Gastrocnemius medialis (tissue), 4 donors: ENCODE data around the gene MRC2. TPM values are rescaled to one million over a fixed set of nuclear protein-coding genes. Genes with fewer than 3 reads are reported as not detected.

Experiments
- ATAC-seq, 2 donors: fragments of 150-250 bp; one replicate each; pipeline ENCODE4 v1.9.1; 2016
- DNase-seq, 2 donors: peaks; one replicate each; pipeline ENCODE4 v3.0.0-alpha.2; 2019
- H3K27ac ChIP-seq, 4 donors: fragments of 200-600 bp; sonication (generic); 1 replicate in 1 of 4; 2 replicates in 3 of 4; pipeline ENCODE4 v1.5.1; 2016 to 2018; ENCODE audit warnings: mild to moderate bottlenecking in 2 of 4, moderate library complexity in 1 of 4
- H3K27me3 ChIP-seq, 3 donors: fragments of 200-600 bp; sonication (generic) in 2 of 3; 1 replicate in 1 of 3; 2 replicates in 2 of 3; pipeline versions ENCODE4 v1.5.1 to v1.6.0; 2016 to 2019; ENCODE audit warnings: mild to moderate bottlenecking in 1 of 3, moderate library complexity in 1 of 3
- H3K36me3 ChIP-seq, 2 donors: fragments of 200-600 bp; sonication (generic) in 1 of 2; one replicate each; pipeline ENCODE4 v1.5.1; 2017 to 2018
- H3K4me1 ChIP-seq, 2 donors: fragments of 200-600 bp; sonication (generic) in 1 of 2; one replicate each; pipeline ENCODE4 v1.5.1; 2016 to 2017; ENCODE audit warnings: mild to moderate bottlenecking in 2 of 2
- H3K4me3 ChIP-seq, 4 donors: fragments of 200-600 bp; sonication (generic) in 3 of 4; 1 replicate in 1 of 4; 2 replicates in 3 of 4; pipeline ENCODE4 v1.5.1; 2016 to 2019; ENCODE audit warnings: mild to moderate bottlenecking in 2 of 4
- H3K9me3 ChIP-seq, 3 donors: fragments of 200-600 bp; sonication (generic) in 2 of 3; 1 replicate in 1 of 3; 2 replicates in 2 of 3; pipeline ENCODE4 v1.5.1; 2016 to 2019
- POLR2A ChIP-seq, 2 donors: fragments of 450-650 bp; IDR thresholded peaks; one replicate each; pipeline ENCODE4 v1.6.1; 2017; ENCODE audit warnings: antibody characterized with exemption in 2 of 2, mild to moderate bottlenecking in 2 of 2, moderate library complexity in 2 of 2
- in situ Hi-C, 4 donors: fragments of 200-750 bp; cut with MboI; loops; one replicate each; pipeline versions ENCODE4 v1.15.0 to v1.8.0; 2017; ENCODE audit warnings: low sequenced_read_pairs in 4 of 4
- intact Hi-C: fragments of 100-400 bp; cut with DNase I; formaldehyde crosslinking; loops from one replicate; pipeline ENCODE4 v1.15.1; 2023; ENCODE audit warnings: low total_unique reads
- total RNA-seq, 4 donors: library from RNA; depleted of rRNA; stranded (reverse); fragments of >200 nt; gene quantifications; one replicate each; pipeline versions ENCODE4 v1.1.0 to v1.2.3, GENCODE V29; 2016
- TF ChIP-seq, protein P1 (sequence below), 5 experiments: fragments of 450-650 bp in 3 of 5; fragments of 200-600 bp in 2 of 5; sonication (generic) in 2 of 5; IDR thresholded peaks in 4 of 5; conservative IDR thresholded peaks in 1 of 5; 1 replicate in 4 of 5; 2 replicates in 1 of 5; pipeline ENCODE4 v1.5.1; 2016 to 2019; ENCODE audit warnings: antibody characterized with exemption in 5 of 5, mild to moderate bottlenecking in 3 of 5, moderate library complexity in 3 of 5

Gene MRC2
- total RNA-seq, 4 donors from 2014 or later: 4.8 to 15.0 (median 5.5) TPM

DNA sequence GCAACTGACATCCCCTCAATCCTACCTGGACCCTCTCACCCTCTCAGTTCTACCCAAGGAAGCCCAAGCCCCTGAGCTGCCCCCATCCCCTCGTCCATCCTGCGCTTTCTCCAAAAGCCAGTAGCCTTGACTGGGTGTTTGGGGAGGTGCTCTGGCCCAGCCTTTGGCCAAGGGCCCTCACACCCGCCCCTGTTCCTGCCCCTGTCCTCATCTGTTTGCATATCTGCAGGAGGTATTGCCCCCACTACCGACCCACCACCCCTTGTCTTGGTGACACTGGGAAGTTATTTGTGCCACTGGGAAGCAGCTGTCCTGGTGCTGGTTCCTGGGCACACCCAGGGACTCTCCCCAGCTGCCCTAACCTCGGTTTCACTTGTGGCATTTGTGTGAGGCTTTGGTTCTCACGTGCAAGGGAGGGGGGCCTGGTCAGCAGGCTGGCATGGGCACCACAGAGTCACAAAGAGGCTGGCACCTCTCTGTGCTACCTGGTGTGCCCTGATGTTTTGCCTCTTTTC is 75.3 kb downstream of the MRC2 start:
- Histone ChIP-seq H3K4me3 (no peak overlapping the region), H3K27me3 (peaks cover 6 to 12% (median 10%) of the 10 kb centered on the region in 3 donors), H3K4me1 (peaks cover 0 to 5% of the 10 kb centered on the region in 2 donors), H3K27ac (no peak overlapping the region), H3K9me3 (no peaks in the 10 kb centered on the region), H3K36me3 (no peaks in the 10 kb centered on the region)
- no peak for TF ChIP-seq POLR2A (IDR thresholded peaks at IDR 0.05)
- TF ChIP-seq, protein P1, sequence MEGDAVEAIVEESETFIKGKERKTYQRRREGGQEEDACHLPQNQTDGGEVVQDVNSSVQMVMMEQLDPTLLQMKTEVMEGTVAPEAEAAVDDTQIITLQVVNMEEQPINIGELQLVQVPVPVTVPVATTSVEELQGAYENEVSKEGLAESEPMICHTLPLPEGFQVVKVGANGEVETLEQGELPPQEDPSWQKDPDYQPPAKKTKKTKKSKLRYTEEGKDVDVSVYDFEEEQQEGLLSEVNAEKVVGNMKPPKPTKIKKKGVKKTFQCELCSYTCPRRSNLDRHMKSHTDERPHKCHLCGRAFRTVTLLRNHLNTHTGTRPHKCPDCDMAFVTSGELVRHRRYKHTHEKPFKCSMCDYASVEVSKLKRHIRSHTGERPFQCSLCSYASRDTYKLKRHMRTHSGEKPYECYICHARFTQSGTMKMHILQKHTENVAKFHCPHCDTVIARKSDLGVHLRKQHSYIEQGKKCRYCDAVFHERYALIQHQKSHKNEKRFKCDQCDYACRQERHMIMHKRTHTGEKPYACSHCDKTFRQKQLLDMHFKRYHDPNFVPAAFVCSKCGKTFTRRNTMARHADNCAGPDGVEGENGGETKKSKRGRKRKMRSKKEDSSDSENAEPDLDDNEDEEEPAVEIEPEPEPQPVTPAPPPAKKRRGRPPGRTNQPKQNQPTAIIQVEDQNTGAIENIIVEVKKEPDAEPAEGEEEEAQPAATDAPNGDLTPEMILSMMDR (IDR thresholded peaks at IDR 0.05 in 4 of 5, conservative IDR thresholded peaks at IDR 0.05 in 1 of 5): no peak
- DNase-seq: no peak
- in situ Hi-C loops: loop anchor here in 3 of 4 donors (5.0 to 25.0 kb wide), 4 partner anchors 259 to 709 kb away; partner anchors contain the start of gene TANC2 (in 3 of the 3)
- intact Hi-C loops: loop anchor here (1.0 kb wide), 2 partner anchors 265 to 703 kb away; no protein-coding TSS in a partner anchor
- ATAC-seq: no peak

DNA sequence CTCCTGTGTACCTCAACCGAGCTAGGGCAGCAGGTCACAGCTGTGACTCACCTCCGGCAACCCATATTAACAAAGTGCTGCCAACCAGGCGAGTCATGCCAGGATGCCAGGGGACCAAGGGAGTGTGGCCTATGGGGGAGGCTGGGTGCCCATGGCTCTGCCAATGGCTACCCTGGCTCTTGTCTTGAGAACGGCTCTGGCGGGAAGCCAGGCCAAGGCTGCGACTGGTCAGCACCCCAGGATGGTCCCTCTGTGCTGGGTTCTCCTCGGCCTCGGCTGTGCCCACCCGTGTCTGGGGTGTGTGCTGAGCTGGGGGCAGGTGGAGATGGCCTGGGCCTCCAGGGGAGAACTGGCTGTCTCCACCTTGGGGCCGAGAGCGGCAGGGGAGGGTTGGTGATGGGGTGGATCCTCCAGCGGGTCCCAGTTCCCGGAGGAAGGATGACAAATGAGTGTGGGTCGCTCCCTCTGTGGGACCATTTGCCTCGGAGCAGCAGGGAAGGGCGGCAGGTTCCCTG is 75.8 kb downstream of the MRC2 start:
- no peaks in the 10 kb centered on the region for H3K36me3 ChIP-seq
- H3K4me1 ChIP-seq: peaks cover 0 to 5% of the 10 kb centered on the region in 2 donors
- DNase-seq: no peak
- no peak for TF ChIP-seq POLR2A (IDR thresholded peaks at IDR 0.05)
- TF ChIP-seq, protein P1 (IDR thresholded peaks at IDR 0.05 in 4 of 5, conservative IDR thresholded peaks at IDR 0.05 in 1 of 5): no peak
- H3K27me3 ChIP-seq: peaks cover 6 to 12% (median 10%) of the 10 kb centered on the region in 3 donors
- no peak overlapping the region for H3K27ac ChIP-seq
- in situ Hi-C loops: loop anchor here in 3 of 4 donors (5.0 to 25.0 kb wide), 4 partner anchors 259 to 709 kb away; partner anchors contain the start of gene TANC2 (in 3 of the 3)
- H3K4me3 ChIP-seq: peak overlapping the region in 3 of 4 donors; percentile 49 to 57 (median 56)
- no peaks in the 10 kb centered on the region for H3K9me3 ChIP-seq
- no peak for ATAC-seq
- intact Hi-C loops: loop anchor here (1.0 kb wide), 2 partner anchors 265 to 703 kb away; no protein-coding TSS in a partner anchor

DNA sequence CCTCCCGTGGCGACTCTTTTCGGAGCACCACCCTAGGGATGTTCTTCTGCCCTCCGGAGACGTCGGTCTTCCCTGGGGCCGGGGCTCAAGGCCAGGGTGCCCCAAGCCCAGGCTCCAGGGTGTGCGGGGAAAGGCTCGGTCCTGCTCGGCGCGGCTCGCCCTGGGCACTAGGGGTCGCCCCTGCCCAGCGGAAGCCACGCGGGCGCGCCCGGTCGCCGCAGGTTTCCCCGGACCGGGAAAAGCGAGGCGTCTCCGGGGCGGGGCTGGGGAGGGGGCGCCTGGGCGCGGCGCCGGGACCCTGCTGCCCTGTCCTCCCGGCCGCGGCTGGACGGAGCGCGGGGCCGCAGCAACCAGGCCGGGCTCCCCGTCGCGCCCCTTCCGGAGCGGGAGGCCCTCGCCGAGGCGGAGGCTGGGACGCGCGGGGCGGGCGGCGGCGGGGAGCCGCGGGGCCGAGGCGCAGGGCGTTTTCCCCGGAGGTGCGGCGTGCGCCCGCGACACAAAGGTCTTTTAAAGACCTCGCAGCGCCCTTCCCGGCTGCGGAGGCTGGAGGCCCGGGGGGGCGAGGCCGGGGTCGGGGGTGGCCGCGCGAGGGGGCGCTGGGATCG is 76.4 kb downstream of the MRC2 start:
- ATAC-seq (peak; percentile 58 to 82), DNase-seq (peak in 1 of 2 donors; percentile 28)
- intact Hi-C loops (loop anchor here (1.0 kb wide), 2 partner anchors 264 to 702 kb away; no protein-coding TSS in a partner anchor), in situ Hi-C loops (loop anchor here in 3 of 4 donors (5.0 to 25.0 kb wide), 4 partner anchors 258 to 708 kb away; partner anchors contain the start of gene TANC2 (in 3 of the 3))
- Histone ChIP-seq H3K4me3 (peak overlapping the region; percentile 35 to 57 (median 52)), H3K27ac (peak overlapping the region in 3 of 4 donors; percentile 30 to 33 (median 31)), H3K27me3 (peaks cover 6 to 12% (median 10%) of the 10 kb centered on the region in 3 donors), H3K4me1 (peaks cover 0 to 5% of the 10 kb centered on the region in 2 donors), H3K36me3 (no peaks in the 10 kb centered on the region), H3K9me3 (no peaks in the 10 kb centered on the region)
- no peak for TF ChIP-seq POLR2A (IDR thresholded peaks at IDR 0.05)
- TF ChIP-seq, protein P1 (IDR thresholded peaks at IDR 0.05 in 4 of 5, conservative IDR thresholded peaks at IDR 0.05 in 1 of 5): peak; percentile 60 to 89 (median 74)

- TF ChIP-seq POLR2A (IDR thresholded peaks at IDR 0.05): no peak
- TF ChIP-seq, protein P1 (IDR thresholded peaks at IDR 0.05 in 4 of 5, conservative IDR thresholded peaks at IDR 0.05 in 1 of 5): no peak
- Histone ChIP-seq H3K27me3 (peaks cover 6 to 12% (median 10%) of the 10 kb centered on the region in 3 donors), H3K36me3 (no peaks in the 10 kb centered on the region), H3K4me1 (peaks cover 0 to 5% of the 10 kb centered on the region in 2 donors), H3K9me3 (no peaks in the 10 kb centered on the region), H3K27ac (peak overlapping the region in 3 of 4 donors; percentile 30 to 33 (median 31)), H3K4me3 (peak overlapping the region; percentile 35 to 57 (median 52))
- intact Hi-C loops (no loop called here), in situ Hi-C loops (loop anchor here in 3 of 4 donors (5.0 to 25.0 kb wide), 4 partner anchors 258 to 708 kb away; partner anchors contain the start of gene TANC2 (in 3 of the 3))
- ATAC-seq (peak in 1 of 2 donors; percentile 29), DNase-seq (no peak)
These were observed 77.0 kb downstream of the MRC2 start for GRCh38 chr17:62704381-62704971.
